Esophagus squamous epithelium (tissue), 4 donors: ENCODE results near the gene UBL5.

ENCODE experiments used
- CTCF ChIP-seq, 6 experiments: fragments of 450-650 bp in 4 of 6; fragments of 200-600 bp in 2 of 6; sonication (generic) in 2 of 6; IDR thresholded peaks; one replicate each; pipeline ENCODE4 v1.5.1; 2016 to 2019; ENCODE audit warnings: antibody characterized with exemption in 6 of 6, mild to moderate bottlenecking in 4 of 6, moderate library complexity in 4 of 6
- POLR2A ChIP-seq, 4 donors: fragments of 450-650 bp; IDR thresholded peaks; one replicate each; pipeline ENCODE4 v1.6.1; 2017; ENCODE audit warnings: antibody characterized with exemption in 4 of 4, mild to moderate bottlenecking in 4 of 4, moderate library complexity in 3 of 4

- TF ChIP-seq CTCF (IDR thresholded peaks at IDR 0.05) (no peak), POLR2A (IDR thresholded peaks at IDR 0.05) (no peak)
These were observed 44.1 kb downstream of the UBL5 start for GRCh38 chr19:9871626-9872338.
